Stimulated activated CD8-positive, alpha-beta memory T cell treated with anti-CD3 and anti-CD28 coated beads, Interleukin-7, amount 100 ng/mL, for 48 hours (primary cell): ENCODE data around the gene DACT2.
"Not testable (repeated sequence)": the region's sequence is repeated elsewhere in the genome, so short reads cannot be mapped to it uniquely, and the experiment has no call there.

Experiments
- DNase-seq, 2 donors: peaks; one replicate each; pipeline ENCODE4 v3.0.0-alpha.2; 2020; ENCODE audit warnings: low read depth in 1 of 2; ENCODE audit errors: extremely low read depth in 1 of 2

Gene DACT2

GRCh38 chr6:168326294-168327261 lies 7.0 kb upstream of the DACT2 start:
- DNase-seq = no peak

- no peak for DNase-seq
These were observed 3.4 kb upstream of the DACT2 start for GRCh38 chr6:168322966-168323365.

GRCh38 chr6:168320634-168321033 lies 1.1 kb upstream of the DACT2 start:
- no peak for DNase-seq

GRCh38 chr6:168318579-168319278 lies 848 bp downstream of the DACT2 start:
- no peak for DNase-seq

GRCh38 chr6:168318090-168318489 lies 1.5 kb downstream of the DACT2 start:
- DNase-seq = no peak

GRCh38 chr6:168315596-168315995 lies 4.0 kb downstream of the DACT2 start:
- DNase-seq = no peak

- no peak for DNase-seq
These were observed 4.6 kb downstream of the DACT2 start for GRCh38 chr6:168314948-168315347.

- no peak for DNase-seq
These were observed 5.6 kb downstream of the DACT2 start for GRCh38 chr6:168314021-168314420.

- no peak for DNase-seq
These were observed 6.1 kb downstream of the DACT2 start for GRCh38 chr6:168313431-168314011.

- not testable (repeated sequence) for DNase-seq
These were observed 7.5 kb downstream of the DACT2 start for GRCh38 chr6:168312125-168312507.

GRCh38 chr6:168311410-168312124 lies 8.0 kb downstream of the DACT2 start:
- no peak for DNase-seq

GRCh38 chr6:168310945-168311344 lies 8.6 kb downstream of the DACT2 start:
- no peak for DNase-seq

GRCh38 chr6:168310403-168310802 lies 9.2 kb downstream of the DACT2 start:
- DNase-seq = no peak

GRCh38 chr6:168309997-168310396 lies 9.6 kb downstream of the DACT2 start:
- no peak for DNase-seq

- DNase-seq = no peak
These were observed 10.4 kb downstream of the DACT2 start for GRCh38 chr6:168309183-168309582.

GRCh38 chr6:168308390-168309144 lies 11.0 kb downstream of the DACT2 start:
- no peak for DNase-seq

GRCh38 chr6:168307695-168308021 lies 11.9 kb downstream of the DACT2 start:
- DNase-seq = no peak

- DNase-seq = no peak
These were observed 12.4 kb downstream of the DACT2 start for GRCh38 chr6:168307015-168307694.

GRCh38 chr6:168305863-168306262 lies 13.7 kb downstream of the DACT2 start:
- DNase-seq = no peak
